Measurements from ENCODE around the gene ZNF45.
"Not testable (repeated sequence)": the region's sequence is repeated elsewhere in the genome, so short reads cannot be mapped to it uniquely, and the experiment has no call there.

The ZNF45 gene

GRCh38 chr19:43934985-43935708 is at the start of gene ZNF45:
TSS of gene ZNF45 (minus strand) at chr19:43935282. CDS start at chr19:43922185, 13,097 bp downstream.
- Mint-ChIP-seq H3K27ac (peak within 1 kb of the TSS; percentile 90), H3K4me3 (peak within 1 kb of the TSS; percentile 94), H3K36me3 (peaks cover 36% of the 10 kb centered on the region), H3K9me3 (peaks cover 1% of the 10 kb centered on the region), H3K27me3 (no peaks in the 10 kb centered on the region), H3K4me1 (peaks cover 17% of the 10 kb centered on the region)
- peak; percentile 99 for ATAC-seq

- Mint-ChIP-seq H3K27me3 (no peaks in the 10 kb centered on the region), H3K27ac (peak overlapping the region; percentile 84)
These were observed 49.6 kb upstream of the ZNF45 start for GRCh38 chr19:43984687-43985000.

GRCh38 chr19:43983912-43984686 is 49.0 kb upstream of the ZNF45 start, which contains the start of gene ZNF155:
TSS of gene ZNF155 (plus strand) at chr19:43984188. CDS start at chr19:43988544, 4,356 bp downstream.
- Mint-ChIP-seq H3K4me1 (no peaks in the 10 kb centered on the region), H3K36me3 (peaks cover 26% of the 10 kb centered on the region), H3K4me3 (peak within 1 kb of the TSS; percentile 91), H3K27me3 (no peaks in the 10 kb centered on the region), H3K27ac (peak within 1 kb of the TSS; percentile 84), H3K9me3 (peaks cover 3% of the 10 kb centered on the region)
- ATAC-seq, result peak; percentile 96

More at GRCh38 chr19:43984687-43985000, 49.6 kb upstream of the ZNF45 start:
- H3K9me3 Mint-ChIP-seq, result peaks cover 4% of the 10 kb centered on the region
- ATAC-seq, result peak; percentile 12
- H3K4me1 Mint-ChIP-seq, result no peaks in the 10 kb centered on the region
- peaks cover 31% of the 10 kb centered on the region for H3K36me3 Mint-ChIP-seq
- H3K4me3 Mint-ChIP-seq, result peak overlapping the region; percentile 91

- ATAC-seq, result peak; percentile 31
- Mint-ChIP-seq H3K27ac (peak overlapping the region; percentile 84), H3K36me3 (peaks cover 20% of the 10 kb centered on the region), H3K27me3 (no peaks in the 10 kb centered on the region), H3K4me1 (no peaks in the 10 kb centered on the region), H3K9me3 (peaks cover under 1% of the 10 kb centered on the region), H3K4me3 (peak overlapping the region; percentile 72)
These were observed 48.4 kb upstream of the ZNF45 start for GRCh38 chr19:43983544-43983911.

- Mint-ChIP-seq H3K27ac (no peak overlapping the region), H3K4me3 (no peak overlapping the region), H3K9me3 (peaks cover 23% of the 10 kb centered on the region), H3K4me1 (no peaks in the 10 kb centered on the region), H3K36me3 (no peaks in the 10 kb centered on the region), H3K27me3 (no peaks in the 10 kb centered on the region)
- no peak for ATAC-seq
These were observed 41.6 kb upstream of the ZNF45 start for GRCh38 chr19:43976732-43977131.

- Mint-ChIP-seq H3K9me3 (peaks cover 35% of the 10 kb centered on the region), H3K4me3 (no peak overlapping the region), H3K27me3 (no peaks in the 10 kb centered on the region), H3K4me1 (no peaks in the 10 kb centered on the region), H3K36me3 (peaks cover 63% of the 10 kb centered on the region), H3K27ac (no peak overlapping the region)
- no peak for ATAC-seq
These were observed 31.1 kb upstream of the ZNF45 start for GRCh38 chr19:43966079-43966694.

GRCh38 chr19:43960411-43960810 is 25.3 kb upstream of the ZNF45 start:
- H3K4me1 Mint-ChIP-seq, result no peaks in the 10 kb centered on the region
- H3K27ac Mint-ChIP-seq, result no peak overlapping the region
- no peak for ATAC-seq
- H3K9me3 Mint-ChIP-seq, result peaks cover 17% of the 10 kb centered on the region
- peaks cover 48% of the 10 kb centered on the region for H3K36me3 Mint-ChIP-seq
- no peak overlapping the region for H3K4me3 Mint-ChIP-seq
- no peaks in the 10 kb centered on the region for H3K27me3 Mint-ChIP-seq

- Mint-ChIP-seq H3K36me3 (peaks cover 40% of the 10 kb centered on the region), H3K27me3 (no peaks in the 10 kb centered on the region), H3K27ac (no peak overlapping the region), H3K4me3 (no peak overlapping the region), H3K4me1 (no peaks in the 10 kb centered on the region), H3K9me3 (peaks cover 19% of the 10 kb centered on the region)
- no peak for ATAC-seq
These were observed 22.8 kb upstream of the ZNF45 start for GRCh38 chr19:43957891-43958290.

GRCh38 chr19:43956827-43957226 is 21.7 kb upstream of the ZNF45 start:
- H3K27ac Mint-ChIP-seq, result no peak overlapping the region
- peaks cover 34% of the 10 kb centered on the region for H3K36me3 Mint-ChIP-seq
- H3K4me3 Mint-ChIP-seq, result no peak overlapping the region
- H3K9me3 Mint-ChIP-seq, result peaks cover 16% of the 10 kb centered on the region
- no peaks in the 10 kb centered on the region for H3K27me3 Mint-ChIP-seq
- peak; percentile 68 for ATAC-seq
- H3K4me1 Mint-ChIP-seq, result no peaks in the 10 kb centered on the region

GRCh38 chr19:43950834-43951645 is 16.0 kb upstream of the ZNF45 start, which contains the start of gene ZNF221:
TSS of gene ZNF221 (plus strand) at chr19:43951228. CDS start at chr19:43962727, 11,499 bp downstream.
- H3K4me3 Mint-ChIP-seq, result peak within 1 kb of the TSS; percentile 97
- H3K9me3 Mint-ChIP-seq, result peaks cover 37% of the 10 kb centered on the region
- peaks cover 11% of the 10 kb centered on the region for H3K4me1 Mint-ChIP-seq
- peak within 1 kb of the TSS; percentile 80 for H3K27ac Mint-ChIP-seq
- peaks cover 29% of the 10 kb centered on the region for H3K27me3 Mint-ChIP-seq
- peak; percentile 97 for ATAC-seq
- peaks cover 46% of the 10 kb centered on the region for H3K36me3 Mint-ChIP-seq

- not testable (repeated sequence) for ATAC-seq, H3K27ac Mint-ChIP-seq, H3K4me3 Mint-ChIP-seq
- Mint-ChIP-seq H3K4me1 (peaks cover 11% of the 10 kb centered on the region), H3K9me3 (peaks cover 36% of the 10 kb centered on the region), H3K27me3 (peaks cover 35% of the 10 kb centered on the region), H3K36me3 (peaks cover 38% of the 10 kb centered on the region)
These were observed 14.7 kb upstream of the ZNF45 start for GRCh38 chr19:43949803-43950202.

- peaks cover 11% of the 10 kb centered on the region for H3K4me1 Mint-ChIP-seq
- peaks cover 49% of the 10 kb centered on the region for H3K27me3 Mint-ChIP-seq
- not testable (repeated sequence) for ATAC-seq, H3K27ac Mint-ChIP-seq, H3K4me3 Mint-ChIP-seq
- peaks cover 31% of the 10 kb centered on the region for H3K36me3 Mint-ChIP-seq
- H3K9me3 Mint-ChIP-seq, result peaks cover 32% of the 10 kb centered on the region
These were observed 12.3 kb upstream of the ZNF45 start for GRCh38 chr19:43947412-43947811.

GRCh38 chr19:43941209-43941608 is 6.1 kb upstream of the ZNF45 start:
- Mint-ChIP-seq H3K36me3 (no peaks in the 10 kb centered on the region), H3K4me1 (no peaks in the 10 kb centered on the region), H3K9me3 (peaks cover 15% of the 10 kb centered on the region), H3K4me3 (no peak overlapping the region), H3K27ac (no peak overlapping the region), H3K27me3 (peaks cover 21% of the 10 kb centered on the region)
- ATAC-seq, result no peak

- Mint-ChIP-seq H3K4me1 (no peaks in the 10 kb centered on the region), H3K4me3 (no peak overlapping the region), H3K36me3 (no peaks in the 10 kb centered on the region), H3K9me3 (peaks cover 11% of the 10 kb centered on the region), H3K27ac (no peak overlapping the region), H3K27me3 (peaks cover 17% of the 10 kb centered on the region)
- ATAC-seq, result no peak
These were observed 5.6 kb upstream of the ZNF45 start for GRCh38 chr19:43940719-43941118.

Measured in stimulated activated memory B cell treated with anti-CD40 and anti-IgM and Interleukin-4, amounts not matched to agents 10 μg/mL and 1 μg/mL and 100 μg/mL, for 72 hours (primary cell).